Thyroid gland (tissue), 4 donors: ENCODE results near the gene MED22.

ENCODE experiments used
- CTCF ChIP-seq, 6 experiments: fragments of 200-600 bp in 3 of 6; fragments of 450-650 bp in 3 of 6; sonication (generic) in 3 of 6; IDR thresholded peaks; one replicate each; pipeline ENCODE4 v1.5.1; 2016 to 2019; ENCODE audit warnings: antibody characterized with exemption in 6 of 6, mild to moderate bottlenecking in 2 of 6, inconsistent platforms in 1 of 6, moderate library complexity in 1 of 6
- POLR2A ChIP-seq, 2 donors: fragments of 450-650 bp; IDR thresholded peaks; one replicate each; pipeline ENCODE4 v1.6.1; 2017; ENCODE audit warnings: antibody characterized with exemption in 2 of 2, mild to moderate bottlenecking in 2 of 2, moderate library complexity in 1 of 2

DNA sequence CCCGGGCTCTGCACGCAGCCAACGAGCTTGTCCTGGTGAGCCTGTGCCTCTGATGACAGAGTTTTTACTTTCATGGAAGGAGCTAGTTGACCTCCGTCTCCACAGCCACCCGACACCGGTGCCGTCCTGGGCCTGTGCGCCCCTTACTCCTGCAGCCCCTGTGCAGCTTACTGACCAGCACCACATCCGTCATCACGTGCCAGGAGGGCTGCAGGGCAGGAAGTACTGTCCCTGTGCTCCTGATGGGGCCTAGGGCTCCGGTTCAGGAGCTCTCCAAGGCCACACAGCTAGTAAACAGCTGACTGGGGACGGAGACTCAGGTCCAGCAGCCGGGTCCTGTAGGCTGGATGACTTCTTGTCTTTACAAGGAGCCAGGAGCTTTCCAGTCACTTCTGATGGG lies 38.4 kb upstream of the MED22 start:
- TF ChIP-seq CTCF (IDR thresholded peaks at IDR 0.05) (no peak), POLR2A (IDR thresholded peaks at IDR 0.05) (no peak)
